Measurements from ENCODE around the gene FAIM2. TPM values are rescaled to one million over a fixed set of nuclear protein-coding genes. Genes with fewer than 3 reads are reported as not detected.

The FAIM2 gene
- total and polyA plus RNA-seq, 10 of the 15 experiments (the other 5 are each of a cell fraction or from before 2014, with no cell fraction given): not detected

DNA sequence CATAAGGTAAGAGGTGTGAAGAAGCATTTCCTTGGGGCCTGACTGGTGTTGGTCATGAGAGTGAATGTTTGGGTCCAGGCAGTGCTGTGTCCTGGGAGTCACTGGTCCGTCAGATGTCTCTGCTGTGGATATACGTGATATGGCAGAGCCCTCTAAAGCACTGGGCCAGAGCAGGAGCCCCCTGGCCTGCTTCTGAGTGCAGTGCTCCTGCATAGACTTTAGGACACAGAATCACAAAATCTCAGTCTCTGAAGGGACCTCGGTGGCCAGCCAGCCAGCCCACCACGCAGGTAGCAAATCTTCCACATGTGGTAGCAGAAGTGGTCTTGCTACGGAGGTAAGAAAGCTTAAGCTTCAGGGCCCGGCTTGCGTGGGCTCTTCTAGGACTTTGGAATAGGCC lies 28.3 kb upstream of the FAIM2 start:
- Histone ChIP-seq H3K9ac (ENCODE audit: control insufficient read depth, insufficient read depth, low read length) (no peak overlapping the region), H3K4me2 (ENCODE audit: control insufficient read depth, insufficient read depth) (no peak overlapping the region), H3K36me3 (ENCODE audit: control insufficient read depth in 2 of 2, insufficient read depth in 2 of 2, low read length in 1 of 2) (no peaks in the 10 kb centered on the region), H4K20me1 (ENCODE audit: control insufficient read depth, insufficient read depth) (no peaks in the 10 kb centered on the region), H2AFZ (ENCODE audit: control insufficient read depth, low read depth, low read length) (no peak overlapping the region), H3K27me3 (replicated peaks in 1 of 2; ENCODE audit: control insufficient read depth in 2 of 2, insufficient read depth in 2 of 2, low read length in 1 of 2) (peaks cover 1 to 3% of the 10 kb centered on the region in 2 experiments; a peak in 2 of 4 replicates), H3K9me3 (replicated peaks; ENCODE audit: control insufficient read depth, insufficient read depth, low read length) (no peaks in the 10 kb centered on the region), H3K4me3 (no peak overlapping the region), H3K27ac (ENCODE audit: control insufficient read depth, insufficient read depth) (no peak overlapping the region), H3K4me1 (ENCODE audit: control insufficient read depth, insufficient read depth, low read length) (no peaks in the 10 kb centered on the region), H3K79me2 (ENCODE audit: control insufficient read depth, insufficient read depth, low read length) (no peaks in the 10 kb centered on the region)
- RAD21 ChIA-PET (ENCODE audit: unreplicated experiment): interaction anchor here (0.6 kb wide), 1 partner anchor 39 kb away, joined by 3 read pairs; no protein-coding TSS in a partner anchor
- intact Hi-C loops (cut with micrococcal nuclease; ENCODE audit: unreplicated experiment): no loop called here
- DNase-seq (ENCODE audit: low read depth, low spot score) (no peak), FAIRE-seq (no peak), ATAC-seq (no peak)
- SMC1A ChIA-PET (ENCODE audit: uncharacterized antibody, unreplicated experiment): interaction anchor here (3.1 kb wide), 1 partner anchor 13 kb away, joined by 8 read pairs; no protein-coding TSS in a partner anchor
- WGBS (ENCODE audit: insufficient coverage, insufficient replicate concordance, low lambda C conversion rate, missing lambda C conversion rate): 44% methylated on average over 7 of the region's 7 CpGs
- TF ChIP-seq, protein P1, sequence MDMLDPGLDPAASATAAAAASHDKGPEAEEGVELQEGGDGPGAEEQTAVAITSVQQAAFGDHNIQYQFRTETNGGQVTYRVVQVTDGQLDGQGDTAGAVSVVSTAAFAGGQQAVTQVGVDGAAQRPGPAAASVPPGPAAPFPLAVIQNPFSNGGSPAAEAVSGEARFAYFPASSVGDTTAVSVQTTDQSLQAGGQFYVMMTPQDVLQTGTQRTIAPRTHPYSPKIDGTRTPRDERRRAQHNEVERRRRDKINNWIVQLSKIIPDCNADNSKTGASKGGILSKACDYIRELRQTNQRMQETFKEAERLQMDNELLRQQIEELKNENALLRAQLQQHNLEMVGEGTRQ (IDR thresholded peaks at IDR 0.05; ENCODE audit: borderline replicate concordance, low read depth, low read length): no peak
- TF ChIP-seq STAT1 (conservative IDR thresholded peaks at IDR 0.05) (no peak), CBFB (IDR thresholded peaks at IDR 0.05; ENCODE audit: low read depth) (no peak), HDAC2 (IDR thresholded peaks at IDR 0.05) (no peak), BACH1 (IDR thresholded peaks at IDR 0.05; ENCODE audit: borderline replicate concordance) (no peak), SUZ12 (IDR thresholded peaks at IDR 0.05; ENCODE audit: unreplicated experiment) (no peak), RCOR1 (conservative IDR thresholded peaks at IDR 0.05; ENCODE audit: low read depth, low read length) (no peak), NFIC (IDR thresholded peaks at IDR 0.05; ENCODE audit: low read depth, low read length) (no peak), DPF2 (IDR thresholded peaks at IDR 0.05) (no peak), SMAD5 (IDR thresholded peaks at IDR 0.05; ENCODE audit: low read depth) (no peak), LARP7 (IDR thresholded peaks at IDR 0.05) (no peak), E2F4 (IDR thresholded peaks at IDR 0.05; ENCODE audit: low read depth, low read length) (no peak), PML (IDR thresholded peaks at IDR 0.05; ENCODE audit: low read length) (no peak), RFX5 (IDR thresholded peaks at IDR 0.05; ENCODE audit: low read depth, low read length) (no peak), BHLHE40 (IDR thresholded peaks at IDR 0.05; ENCODE audit: borderline replicate concordance in 1 of 2, low read depth in 2 of 2, low read length in 1 of 2) (no peak)
- POLR2A ChIA-PET: interaction anchor here (0.6 kb wide), 1 partner anchor 287 kb away, joined by 5 read pairs; no protein-coding TSS in a partner anchor
- CTCF ChIA-PET: interaction anchor here (1.5 to 4.2 kb wide), 2 partner anchors 11 to 14 kb away, joined by 8 to 30 read pairs; no protein-coding TSS in a partner anchor
- in situ Hi-C loops (cut with MboI): no loop called here
- BruUV-seq (replicated peaks): no TSS peak

Measured in GM12878 (cell line).